SW 1271 (cell line): ENCODE measurements around the gene ALG8.
"Not testable (repeated sequence)": the region's sequence is repeated elsewhere in the genome, so short reads cannot be mapped to it uniquely, and the experiment has no call there.

Experiments used
- DNase-seq, 2 experiments: peaks; one replicate each; lab custom pipeline; 2025; lab: John Stamatoyannopoulos, UW

The ALG8 gene

GRCh38 chr11:78100676-78101472 is 38.6 kb downstream of the ALG8 start:
- DNase-seq = no peak

GRCh38 chr11:78100261-78100660 is 39.2 kb downstream of the ALG8 start:
- DNase-seq = no peak

GRCh38 chr11:78099666-78100065 is 39.8 kb downstream of the ALG8 start:
- DNase-seq = no peak

- no peak for DNase-seq
These were observed 41.6 kb downstream of the ALG8 start for GRCh38 chr11:78097666-78098385.

- no peak for DNase-seq
These were observed 45.2 kb downstream of the ALG8 start for GRCh38 chr11:78094250-78094649.

- not testable (repeated sequence) for DNase-seq
These were observed 52.8 kb downstream of the ALG8 start for GRCh38 chr11:78086521-78087074.

GRCh38 chr11:78085972-78086371 is 53.5 kb downstream of the ALG8 start:
- DNase-seq = no peak

- DNase-seq = not testable (repeated sequence)
These were observed 54.9 kb downstream of the ALG8 start for GRCh38 chr11:78084506-78084905.

- no peak for DNase-seq
These were observed 56.4 kb downstream of the ALG8 start for GRCh38 chr11:78083021-78083420.

GRCh38 chr11:78082146-78082545 is 57.3 kb downstream of the ALG8 start:
- no peak for DNase-seq

- no peak for DNase-seq
These were observed 57.8 kb downstream of the ALG8 start for GRCh38 chr11:78081583-78081982.

- DNase-seq = no peak
These were observed 58.5 kb downstream of the ALG8 start for GRCh38 chr11:78080818-78081495.

GRCh38 chr11:78080084-78080817 is 59.2 kb downstream of the ALG8 start:
- DNase-seq = no peak

GRCh38 chr11:78079232-78080083 is 60.0 kb downstream of the ALG8 start, which contains the start of gene NDUFC2:
Gene NDUFC2, minus strand, starts transcription at chr11:78079862. Its CDS starts 118 bp downstream, at chr11:78079744.
- peak; percentile 45 to 80 for DNase-seq

- DNase-seq = no peak
These were observed 60.9 kb downstream of the ALG8 start for GRCh38 chr11:78078218-78079167.

- DNase-seq = not testable (repeated sequence)
These were observed 61.8 kb downstream of the ALG8 start for GRCh38 chr11:78077592-78077991.

GRCh38 chr11:78076733-78077403 is 62.6 kb downstream of the ALG8 start:
- DNase-seq = no peak

GRCh38 chr11:78074756-78075155 is 64.7 kb downstream of the ALG8 start:
- no peak for DNase-seq

GRCh38 chr11:78072455-78072854 is 67.0 kb downstream of the ALG8 start:
- no peak for DNase-seq
